ENCODE measurements around the gene CABLES2. TPM values are rescaled to one million over a fixed set of nuclear protein-coding genes. Genes with fewer than 3 reads are reported as not detected.

The CABLES2 gene
- polyA plus RNA-seq, 2 of the 4 experiments (the other 2 are of a cell fraction), result 3.9 to 7.7 TPM

DNA sequence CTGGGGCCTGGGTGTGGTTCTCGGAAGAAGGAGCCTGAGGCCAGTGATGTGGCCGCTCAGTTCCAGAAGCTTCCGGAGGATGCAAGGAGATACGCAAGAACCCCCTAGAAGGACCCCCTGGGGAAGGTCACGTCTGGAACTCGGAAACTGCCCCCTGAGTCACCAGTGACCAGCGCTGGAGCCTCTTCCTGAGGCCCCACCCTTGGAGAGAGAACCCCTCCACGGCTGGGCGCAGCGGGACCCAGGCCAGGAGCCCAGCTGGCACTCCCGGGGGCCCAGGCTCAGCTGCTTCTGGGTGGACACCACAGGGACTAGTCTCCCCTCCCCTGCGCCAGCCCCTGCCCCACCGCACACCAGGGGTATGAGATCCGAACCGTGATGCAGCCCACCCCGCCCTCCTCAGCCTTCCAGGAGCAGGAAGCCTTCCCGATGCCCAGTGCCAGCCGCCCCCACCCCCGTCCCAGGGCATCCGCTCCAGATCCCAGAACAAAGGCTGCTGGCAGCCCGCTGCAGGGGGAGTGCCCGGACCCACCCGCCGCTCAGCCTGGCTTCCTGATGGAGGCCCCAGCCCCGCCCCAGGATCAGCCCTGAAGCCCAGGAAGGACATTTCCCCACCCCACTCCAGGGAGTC is 47.5 kb downstream of the CABLES2 start (continued):
- TF ChIP-seq, protein P1, sequence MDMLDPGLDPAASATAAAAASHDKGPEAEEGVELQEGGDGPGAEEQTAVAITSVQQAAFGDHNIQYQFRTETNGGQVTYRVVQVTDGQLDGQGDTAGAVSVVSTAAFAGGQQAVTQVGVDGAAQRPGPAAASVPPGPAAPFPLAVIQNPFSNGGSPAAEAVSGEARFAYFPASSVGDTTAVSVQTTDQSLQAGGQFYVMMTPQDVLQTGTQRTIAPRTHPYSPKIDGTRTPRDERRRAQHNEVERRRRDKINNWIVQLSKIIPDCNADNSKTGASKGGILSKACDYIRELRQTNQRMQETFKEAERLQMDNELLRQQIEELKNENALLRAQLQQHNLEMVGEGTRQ (IDR thresholded peaks at IDR 0.05), result no peak
- no peak for TF ChIP-seq KDM1A (IDR thresholded peaks at IDR 0.05; ENCODE audit: low read depth)
- peak in 1 of 2 experiments; percentile 13; a peak in 1 of 4 replicates for TF ChIP-seq CEBPB (IDR thresholded peaks at IDR 0.05)
- no peak for TF ChIP-seq ZC3H11A (IDR thresholded peaks at IDR 0.05)
- TF ChIP-seq, protein P2, sequence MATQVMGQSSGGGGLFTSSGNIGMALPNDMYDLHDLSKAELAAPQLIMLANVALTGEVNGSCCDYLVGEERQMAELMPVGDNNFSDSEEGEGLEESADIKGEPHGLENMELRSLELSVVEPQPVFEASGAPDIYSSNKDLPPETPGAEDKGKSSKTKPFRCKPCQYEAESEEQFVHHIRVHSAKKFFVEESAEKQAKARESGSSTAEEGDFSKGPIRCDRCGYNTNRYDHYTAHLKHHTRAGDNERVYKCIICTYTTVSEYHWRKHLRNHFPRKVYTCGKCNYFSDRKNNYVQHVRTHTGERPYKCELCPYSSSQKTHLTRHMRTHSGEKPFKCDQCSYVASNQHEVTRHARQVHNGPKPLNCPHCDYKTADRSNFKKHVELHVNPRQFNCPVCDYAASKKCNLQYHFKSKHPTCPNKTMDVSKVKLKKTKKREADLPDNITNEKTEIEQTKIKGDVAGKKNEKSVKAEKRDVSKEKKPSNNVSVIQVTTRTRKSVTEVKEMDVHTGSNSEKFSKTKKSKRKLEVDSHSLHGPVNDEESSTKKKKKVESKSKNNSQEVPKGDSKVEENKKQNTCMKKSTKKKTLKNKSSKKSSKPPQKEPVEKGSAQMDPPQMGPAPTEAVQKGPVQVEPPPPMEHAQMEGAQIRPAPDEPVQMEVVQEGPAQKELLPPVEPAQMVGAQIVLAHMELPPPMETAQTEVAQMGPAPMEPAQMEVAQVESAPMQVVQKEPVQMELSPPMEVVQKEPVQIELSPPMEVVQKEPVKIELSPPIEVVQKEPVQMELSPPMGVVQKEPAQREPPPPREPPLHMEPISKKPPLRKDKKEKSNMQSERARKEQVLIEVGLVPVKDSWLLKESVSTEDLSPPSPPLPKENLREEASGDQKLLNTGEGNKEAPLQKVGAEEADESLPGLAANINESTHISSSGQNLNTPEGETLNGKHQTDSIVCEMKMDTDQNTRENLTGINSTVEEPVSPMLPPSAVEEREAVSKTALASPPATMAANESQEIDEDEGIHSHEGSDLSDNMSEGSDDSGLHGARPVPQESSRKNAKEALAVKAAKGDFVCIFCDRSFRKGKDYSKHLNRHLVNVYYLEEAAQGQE (IDR thresholded peaks at IDR 0.05), result no peak
- TF ChIP-seq, protein P3, sequence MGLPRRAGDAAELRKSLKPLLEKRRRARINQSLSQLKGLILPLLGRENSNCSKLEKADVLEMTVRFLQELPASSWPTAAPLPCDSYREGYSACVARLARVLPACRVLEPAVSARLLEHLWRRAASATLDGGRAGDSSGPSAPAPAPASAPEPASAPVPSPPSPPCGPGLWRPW (IDR thresholded peaks at IDR 0.05), result no peak
- no peak for TF ChIP-seq NR3C1 (IDR thresholded peaks at IDR 0.05)
- no peak for TF ChIP-seq CBX2 (IDR thresholded peaks at IDR 0.05; ENCODE audit: borderline replicate concordance, low read depth)
- TF ChIP-seq NPAS2 (CRISPR knock-in tag; IDR thresholded peaks at IDR 0.05; ENCODE audit: borderline replicate concordance), result no peak
- TF ChIP-seq BHLHE40 (IDR thresholded peaks at IDR 0.05; ENCODE audit: low read depth, low read length), result no peak
- TF ChIP-seq ZNF302 (CRISPR knock-in tag; IDR thresholded peaks at IDR 0.05), result no peak
- peak; percentile 86 for TF ChIP-seq GATA3 (IDR thresholded peaks at IDR 0.05; ENCODE audit: borderline replicate concordance)
- no peak for TF ChIP-seq FOXS1 (CRISPR knock-in tag; IDR thresholded peaks at IDR 0.05)
- TF ChIP-seq NFE2L2 (conservative IDR thresholded peaks at IDR 0.05; ENCODE audit: low read length), result no peak
- peak; percentile 7; the same call in 1 of the 2 replicates for TF ChIP-seq MYC (IDR thresholded peaks at IDR 0.05; ENCODE audit: borderline replicate concordance, low read length)
- TF ChIP-seq, protein P4, sequence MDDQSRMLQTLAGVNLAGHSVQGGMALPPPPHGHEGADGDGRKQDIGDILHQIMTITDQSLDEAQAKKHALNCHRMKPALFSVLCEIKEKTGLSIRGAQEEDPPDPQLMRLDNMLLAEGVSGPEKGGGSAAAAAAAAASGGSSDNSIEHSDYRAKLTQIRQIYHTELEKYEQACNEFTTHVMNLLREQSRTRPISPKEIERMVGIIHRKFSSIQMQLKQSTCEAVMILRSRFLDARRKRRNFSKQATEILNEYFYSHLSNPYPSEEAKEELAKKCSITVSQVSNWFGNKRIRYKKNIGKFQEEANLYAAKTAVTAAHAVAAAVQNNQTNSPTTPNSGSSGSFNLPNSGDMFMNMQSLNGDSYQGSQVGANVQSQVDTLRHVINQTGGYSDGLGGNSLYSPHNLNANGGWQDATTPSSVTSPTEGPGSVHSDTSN (IDR thresholded peaks at IDR 0.05), result peak; percentile 91
- no peak for TF ChIP-seq RNF2 (IDR thresholded peaks at IDR 0.05; ENCODE audit: borderline replicate concordance, low read depth)
- no peak for TF ChIP-seq TP53 (CRISPR knock-in tag; IDR thresholded peaks at IDR 0.05)
- TF ChIP-seq RFX5 (IDR thresholded peaks at IDR 0.05), result no peak
- 0 out of 5 replicates have a peak, but pooled peaks of 1 of the 2 experiments have one; percentile 20 for TF ChIP-seq RAD21 (conservative IDR thresholded peaks at IDR 0.05 in 1 of 2, IDR thresholded peaks at IDR 0.05 in 1 of 2)
- TF ChIP-seq TFCP2L1 (CRISPR knock-in tag; IDR thresholded peaks at IDR 0.05), result no peak
- peak; percentile 61 for TF ChIP-seq FOSL2 (IDR thresholded peaks at IDR 0.05)
- TF ChIP-seq FOSL2 (CRISPR knock-in tag; IDR thresholded peaks at IDR 0.05), result peak; percentile 90
- no peak for TF ChIP-seq ZFP36 (IDR thresholded peaks at IDR 0.05; ENCODE audit: borderline replicate concordance, partially characterized antibody)
